Activated CD4-positive, alpha-beta T cell treated with anti-CD3 and anti-CD28 coated beads, Interleukin-2, amount 50 U/mL, for 1 hour (primary cell): ENCODE results near the gene EXPH5.
"Not testable (repeated sequence)": the region's sequence is repeated elsewhere in the genome, so short reads cannot be mapped to it uniquely, and the experiment has no call there.

Source experiments
- DNase-seq: peaks from one replicate; pipeline ENCODE4 v3.0.0-alpha.2; 2020

EXPH5 gene

GRCh38 chr11:108599978-108600377 lies 6.4 kb upstream of the EXPH5 start:
- no peak for DNase-seq

DNA sequence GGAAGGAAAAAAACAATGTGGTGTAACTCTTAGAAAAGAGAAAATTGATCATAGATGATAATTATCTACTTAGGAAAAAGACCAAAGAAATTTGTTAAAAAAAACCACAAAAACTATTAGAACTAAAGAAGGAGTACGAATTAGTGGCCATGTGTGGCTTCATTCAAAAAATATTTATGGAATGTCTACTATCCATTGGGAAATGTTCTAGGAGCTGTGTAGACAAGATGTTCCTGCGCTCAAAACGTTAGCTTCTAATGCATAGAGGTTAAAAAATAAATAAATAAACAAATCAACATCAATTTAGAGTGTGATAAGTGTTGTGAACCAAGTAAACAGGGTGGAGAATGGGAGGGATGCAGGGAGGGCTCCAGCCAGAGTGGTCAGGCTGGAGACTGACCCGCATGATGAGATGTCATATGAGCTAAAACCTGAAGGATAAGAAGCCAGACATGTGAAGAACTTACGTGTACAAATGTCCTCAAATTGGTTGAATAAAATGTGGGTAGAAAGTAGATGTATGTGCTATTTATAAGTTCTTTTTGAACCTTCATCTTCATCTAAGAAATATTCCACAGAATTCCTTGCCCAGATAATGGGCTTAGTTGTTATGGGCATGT lies 4.3 kb upstream of the EXPH5 start:
- no peak for DNase-seq

DNA sequence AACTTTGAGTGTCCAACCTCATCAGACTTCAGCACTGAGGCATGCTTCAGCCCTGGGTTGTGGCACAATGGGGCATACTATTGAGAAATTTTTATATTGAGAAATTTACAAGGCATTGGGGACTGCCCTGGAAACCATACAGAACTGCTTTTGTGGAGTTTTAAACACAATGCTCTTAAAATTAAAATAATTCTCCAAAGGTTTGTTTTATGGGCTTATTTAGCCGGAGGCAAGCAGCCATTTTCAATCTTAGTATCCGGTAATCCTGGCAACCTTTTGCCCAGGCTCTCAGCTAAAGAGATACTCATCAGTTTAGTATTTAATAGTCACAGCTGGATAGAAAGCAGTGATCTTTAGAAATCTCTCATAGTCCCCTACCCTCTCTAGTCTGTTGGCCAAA lies 3.1 kb upstream of the EXPH5 start:
- no peak for DNase-seq

GRCh38 chr11:108593923-108594434 lies 411 bp upstream of the EXPH5 start:
- no peak for DNase-seq

DNA sequence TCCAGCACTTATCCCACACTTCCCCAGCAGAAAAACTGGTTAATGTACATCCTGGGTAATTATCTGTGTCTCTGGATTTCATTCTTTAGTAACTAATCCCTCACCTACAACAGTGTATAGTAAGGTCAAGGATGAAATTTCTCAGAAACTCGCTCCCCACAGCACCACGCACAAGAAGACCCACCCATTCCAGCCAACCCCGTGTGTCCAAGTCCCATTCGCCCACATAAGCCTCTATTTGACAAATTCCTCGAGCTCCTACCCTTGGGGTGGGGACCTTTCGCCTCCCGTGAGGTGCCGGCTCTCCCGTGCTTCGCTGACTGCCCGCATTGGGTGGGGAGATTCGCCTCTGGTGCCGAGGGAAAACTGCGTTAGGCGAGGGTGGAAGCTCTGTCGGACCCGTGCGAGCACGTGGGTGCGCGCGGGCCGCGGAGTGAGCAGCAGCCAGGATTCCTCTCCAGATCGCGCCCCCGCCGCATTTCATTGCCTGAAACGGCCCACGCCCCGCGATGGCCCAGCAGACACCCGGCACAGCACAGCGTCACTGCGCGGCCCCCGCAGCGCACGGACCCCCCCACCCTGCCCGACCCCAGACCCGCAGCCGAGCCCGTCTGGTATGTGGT lies 866 bp downstream of the EXPH5 start:
- peak; percentile 22 for DNase-seq

GRCh38 chr11:108591893-108592292 lies 1.7 kb downstream of the EXPH5 start:
- DNase-seq, result no peak

- no peak for DNase-seq
These were observed 4.4 kb downstream of the EXPH5 start for GRCh38 chr11:108589136-108589535.

- no peak for DNase-seq
These were observed 5.3 kb downstream of the EXPH5 start for GRCh38 chr11:108588287-108588686.

GRCh38 chr11:108587109-108587508 lies 6.5 kb downstream of the EXPH5 start:
- DNase-seq, result no peak

- no peak for DNase-seq
These were observed 7.0 kb downstream of the EXPH5 start for GRCh38 chr11:108586600-108586999.

GRCh38 chr11:108586185-108586584 lies 7.4 kb downstream of the EXPH5 start:
- not testable (repeated sequence) for DNase-seq

DNA sequence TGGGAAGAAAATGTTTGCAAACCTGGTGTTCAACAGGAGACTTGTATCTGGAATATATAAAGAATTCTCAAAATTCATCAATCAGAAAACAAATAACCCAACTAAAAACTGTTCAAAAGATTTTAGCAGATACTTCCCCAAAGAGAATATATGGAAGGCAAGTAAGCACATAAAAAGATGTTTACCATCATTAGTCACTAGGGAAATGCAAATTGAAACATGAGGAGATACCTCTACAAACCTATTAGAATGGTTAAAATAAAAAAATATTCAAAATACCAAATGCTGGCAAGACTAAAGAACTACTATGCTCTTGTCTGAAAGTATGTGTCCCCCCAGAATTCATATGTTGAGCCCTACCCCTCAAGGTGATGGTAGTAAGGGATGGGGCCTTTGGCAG lies 8.6 kb downstream of the EXPH5 start:
- DNase-seq, result no peak

- no peak for DNase-seq
These were observed 12.9 kb downstream of the EXPH5 start for GRCh38 chr11:108580645-108581044.

- no peak for DNase-seq
These were observed 13.5 kb downstream of the EXPH5 start for GRCh38 chr11:108580043-108580442.

DNA sequence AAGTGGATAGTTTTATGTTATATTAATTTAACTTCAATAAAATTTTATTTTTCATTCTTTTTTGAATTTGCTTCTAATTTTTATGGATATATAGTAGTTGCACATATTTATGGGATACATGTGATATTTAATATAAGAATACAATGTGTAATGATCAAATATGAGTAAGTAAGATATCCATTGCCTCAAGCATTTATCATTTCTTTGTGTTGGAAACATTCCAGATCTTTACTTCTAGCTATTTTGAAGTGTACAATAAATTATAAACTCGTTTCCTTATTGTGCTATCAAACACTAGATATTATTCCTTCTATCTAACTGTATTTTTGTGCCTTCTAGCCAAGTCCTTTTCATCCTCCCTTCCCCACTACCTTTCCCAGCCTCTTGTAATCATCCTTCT lies 17.0 kb downstream of the EXPH5 start:
- no peak for DNase-seq

- no peak for DNase-seq
These were observed 18.9 kb downstream of the EXPH5 start for GRCh38 chr11:108574675-108575074.

DNA sequence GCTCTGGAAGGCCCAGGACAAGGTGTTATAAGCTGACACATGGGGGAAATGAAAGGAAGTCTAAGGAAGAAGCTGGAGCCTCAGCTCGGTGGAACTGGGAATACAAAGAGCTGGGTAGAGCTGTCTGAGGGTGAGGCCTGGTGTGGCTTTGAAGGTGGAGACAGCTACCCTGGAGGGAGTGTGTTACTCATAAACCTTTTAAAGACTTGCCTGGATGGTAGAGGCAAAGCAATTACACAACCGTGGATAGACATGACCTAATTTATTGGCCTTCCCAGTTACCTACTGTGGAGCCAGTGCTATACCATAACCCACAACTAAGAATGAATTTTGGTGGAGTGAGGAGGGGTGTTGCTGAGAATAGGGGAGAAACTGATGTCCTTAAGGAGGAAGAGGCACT lies 22.6 kb downstream of the EXPH5 start:
- no peak for DNase-seq

GRCh38 chr11:108569896-108570295 lies 23.7 kb downstream of the EXPH5 start:
- no peak for DNase-seq

DNA sequence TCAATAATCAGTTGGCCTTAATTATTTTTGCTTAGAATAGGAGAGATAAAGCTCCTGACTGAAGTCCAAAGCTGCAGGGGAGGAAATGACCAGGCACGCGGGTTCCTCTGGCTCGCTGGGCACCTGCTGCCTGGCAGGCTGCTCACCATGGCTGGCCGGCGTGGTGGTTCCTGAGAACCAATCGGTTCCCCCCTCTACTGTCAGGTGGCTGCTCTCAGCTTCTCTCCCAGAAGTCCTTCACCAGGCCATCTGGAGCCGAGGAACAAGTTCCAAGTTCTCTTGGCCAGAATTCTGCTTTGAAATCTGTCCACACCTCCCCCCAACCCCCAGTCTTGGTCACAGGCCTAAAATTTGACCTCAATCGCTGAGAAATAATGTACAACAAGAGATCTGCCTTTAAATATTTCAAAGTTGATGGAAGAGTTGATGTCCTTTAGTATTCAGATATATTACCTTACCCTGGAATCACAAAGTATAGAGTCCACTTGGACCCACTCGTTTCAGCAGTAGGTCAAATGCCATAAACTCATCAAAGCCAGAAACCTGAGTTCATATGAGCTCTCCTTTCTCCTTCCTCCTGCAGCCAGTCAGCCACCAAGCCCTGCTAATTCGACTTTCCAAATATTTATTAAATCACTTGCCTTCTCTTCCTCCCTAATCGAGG lies 25.2 kb downstream of the EXPH5 start:
- DNase-seq, result no peak

DNA sequence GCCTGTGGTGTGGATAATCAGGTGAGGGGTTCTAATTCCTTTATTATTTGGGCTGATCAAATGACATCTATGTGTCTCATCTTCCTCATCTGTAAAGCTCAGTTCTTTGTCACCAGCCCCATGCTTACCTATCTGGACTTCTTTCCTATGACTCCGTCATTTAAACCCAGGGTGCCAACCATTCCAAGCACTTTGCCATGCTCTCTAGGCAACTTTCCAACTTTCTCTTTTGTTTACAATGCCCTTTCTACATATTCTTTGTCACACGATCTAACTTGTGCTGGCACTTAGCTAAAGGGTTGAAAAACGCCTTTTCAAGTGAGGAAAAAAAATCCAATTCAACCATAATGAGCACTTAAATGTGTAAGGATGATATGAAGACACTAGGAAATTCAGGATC lies 27.9 kb downstream of the EXPH5 start:
- no peak for DNase-seq

- no peak for DNase-seq
These were observed 30.6 kb downstream of the EXPH5 start for GRCh38 chr11:108562746-108563581.

GRCh38 chr11:108561535-108561991 lies 32.0 kb downstream of the EXPH5 start:
- DNase-seq, result no peak

DNA sequence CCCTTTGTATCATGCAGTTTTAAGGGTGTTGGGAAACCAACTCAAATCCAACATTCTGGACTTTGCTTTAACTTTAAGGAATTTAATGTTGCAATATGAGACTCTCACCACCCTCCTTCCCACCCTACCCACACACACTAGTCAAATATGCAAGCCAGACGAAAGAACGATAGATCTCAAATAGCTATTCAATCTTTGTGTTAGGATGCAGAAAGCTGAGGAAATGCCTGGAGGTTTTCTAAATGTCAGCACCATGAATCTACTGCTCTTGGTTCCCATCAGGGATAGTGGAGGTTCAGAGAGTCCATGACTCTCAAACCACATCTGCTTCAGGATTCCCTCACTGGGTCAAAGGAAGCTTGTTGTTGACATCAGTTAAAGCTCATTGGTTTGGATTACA lies 33.7 kb downstream of the EXPH5 start:
- DNase-seq, result no peak
